K562 (cell line): ENCODE measurements around the gene TYW1. TPM values are rescaled to one million over a fixed set of nuclear protein-coding genes. Genes with fewer than 3 reads are reported as not detected.

ENCODE experiments used
- CCNT2 ChIP-seq: IDR thresholded peaks from 2 replicates; pipeline ENCODE4 v1.6.1; 2011; ENCODE audit warnings: borderline replicate concordance, low read depth, mild to moderate bottlenecking, moderate library complexity, mixed read lengths, low read length; ENCODE audit not compliant: insufficient read length; ENCODE audit errors: extremely low read depth
- CXXC5 ChIP-seq: fragments of 250-450 bp; sonication (Bioruptor Pico); IDR thresholded peaks from 2 replicates; pipeline ENCODE4 v1.8.0; 2022; ENCODE audit warnings: inconsistent platforms, mild to moderate bottlenecking, moderate library complexity
- FIP1L1 ChIP-seq: fragments of 200-400 bp; formaldehyde crosslinking; IDR thresholded peaks from 2 replicates; pipeline ENCODE4 v1.6.1; 2018; ENCODE audit warnings: mild to moderate bottlenecking, low read depth, low read length; ENCODE audit not compliant: poor library complexity, severe bottlenecking
- GTF2F1 ChIP-seq: IDR thresholded peaks from 2 replicates; pipeline ENCODE4 v1.6.1; 2011; ENCODE audit warnings: low read depth, low read length, improper control_type of control experiment
- HDAC3 ChIP-seq: fragments of 450-650 bp; IDR thresholded peaks from 2 replicates; pipeline ENCODE4 v1.6.1; 2018; ENCODE audit warnings: borderline replicate concordance, mild to moderate bottlenecking, moderate library complexity; ENCODE audit not compliant: partially characterized antibody
- LEF1 ChIP-seq: fragments of 450-650 bp; IDR thresholded peaks from 2 replicates; pipeline ENCODE4 v1.6.1; 2016; ENCODE audit warnings: mild to moderate bottlenecking
- POLR2B ChIP-seq: fragments of 450-650 bp; IDR thresholded peaks from 2 replicates; pipeline ENCODE4 v1.6.1; 2018; ENCODE audit warnings: low read depth; ENCODE audit not compliant: partially characterized antibody
- RFX7 ChIP-seq: fragments of 250-450 bp; sonication (Bioruptor Pico); IDR thresholded peaks from 2 replicates; pipeline ENCODE4 v1.5.1; 2021; ENCODE audit warnings: mild to moderate bottlenecking
- RNF2 ChIP-seq: sonication (generic); IDR thresholded peaks from 2 replicates; pipeline ENCODE4 v1.6.1; 2016
- SMAD4 ChIP-seq: fragments of 250-450 bp; sonication (Bioruptor Pico); conservative IDR thresholded peaks from 2 replicates; pipeline ENCODE4 v1.8.0; 2021; ENCODE audit warnings: inconsistent platforms, mild to moderate bottlenecking, moderate library complexity
- STAT5A ChIP-seq: IDR thresholded peaks from 2 replicates; pipeline ENCODE4 v1.6.1; 2012; ENCODE audit warnings: low read length, inconsistent platforms, borderline replicate concordance
- ZBTB2 ChIP-seq: fragments of 450-650 bp; IDR thresholded peaks from 2 replicates; pipeline ENCODE4 v1.6.1; 2016; ENCODE audit warnings: antibody characterized with exemption
- ZBTB40 ChIP-seq, 2 experiments: fragments of 450-650 bp in 1 of 2; sonication (generic) in 1 of 2; formaldehyde crosslinking in 1 of 2; IDR thresholded peaks; 2 replicates each; pipeline versions ENCODE4 v1.7.1 to v1.9.0; 2016 to 2022; ENCODE audit warnings: inconsistent platforms in 1 of 2, mild to moderate bottlenecking in 1 of 2, missing genetic modification reagents in 1 of 2
- ZC3H4 ChIP-seq: sonication (generic); formaldehyde crosslinking; IDR thresholded peaks from 2 replicates; pipeline ENCODE4 v1.9.0; 2021; ENCODE audit warnings: missing genetic modification reagents, borderline replicate concordance
- ZKSCAN3 ChIP-seq: fragments of 250-450 bp; sonication (Bioruptor Pico); IDR thresholded peaks from 2 replicates; pipeline ENCODE4 v1.4.0; 2020
- ZNF143 ChIP-seq: sonication (generic); formaldehyde crosslinking; IDR thresholded peaks from 2 replicates; pipeline ENCODE4 v1.9.0; 2022; ENCODE audit warnings: mild to moderate bottlenecking, missing genetic modification reagents
- ZNF3 ChIP-seq: fragments of 250-450 bp; sonication (Bioruptor Pico); IDR thresholded peaks from 2 replicates; pipeline ENCODE4 v1.5.0; 2021; ENCODE audit warnings: mild to moderate bottlenecking, moderate library complexity
- ZNF695 ChIP-seq: fragments of 450-650 bp; formaldehyde crosslinking; IDR thresholded peaks from 2 replicates; pipeline ENCODE4 v1.4.0; 2020; ENCODE audit warnings: mild to moderate bottlenecking, moderate library complexity
- polyA plus RNA-seq, 8 experiments: library from polyadenylated mRNA; depleted of rRNA in 4 of 8; stranded (reverse) in 5 of 8; unstranded in 3 of 8; fragments of >200 nt; fragmentation: Nextera tagmentation in 2 of 8; fragmentation: Illumina TruSeq in 1 of 8; extraction: Ambion mirVana in 2 of 8; extraction: Trizol in 1 of 8; gene quantifications; 2 replicates each; pipeline versions ENCODE4 v1.2.1 to v1.2.3, GENCODE V29; 2011 to 2014; ENCODE audit warnings: inconsistent platforms in 1 of 8, missing spikeins in 1 of 8
- total RNA-seq, 7 experiments: library from RNA; depleted of rRNA in 6 of 7; stranded (reverse); fragments of >200 nt in 6 of 7; fragmentation: Illumina TruSeq in 2 of 7; extraction: Trizol in 2 of 7; gene quantifications; 2 replicates each; pipeline versions ENCODE4 v1.2.1 to v1.2.3, GENCODE V29; 2011 to 2021; ENCODE audit warnings: low replicate concordance in 1 of 7
- TF ChIP-seq, protein P1 (sequence below): fragments of 450-650 bp; conservative IDR thresholded peaks from 2 replicates; pipeline ENCODE4 v1.6.1; 2016; ENCODE audit warnings: missing genetic modification characterization, low read depth, mild to moderate bottlenecking, missing compliant biosample characterization, moderate library complexity

The TYW1 gene
- total and polyA plus RNA-seq, 9 of the 15 experiments (the other 6 are each of a cell fraction or from before 2014, with no cell fraction given), result 17.4 to 32.0 (median 26.2) TPM

GRCh38 chr7:67105377-67105776 lies 108.7 kb downstream of the TYW1 start (continued):
- TF ChIP-seq, protein P1, sequence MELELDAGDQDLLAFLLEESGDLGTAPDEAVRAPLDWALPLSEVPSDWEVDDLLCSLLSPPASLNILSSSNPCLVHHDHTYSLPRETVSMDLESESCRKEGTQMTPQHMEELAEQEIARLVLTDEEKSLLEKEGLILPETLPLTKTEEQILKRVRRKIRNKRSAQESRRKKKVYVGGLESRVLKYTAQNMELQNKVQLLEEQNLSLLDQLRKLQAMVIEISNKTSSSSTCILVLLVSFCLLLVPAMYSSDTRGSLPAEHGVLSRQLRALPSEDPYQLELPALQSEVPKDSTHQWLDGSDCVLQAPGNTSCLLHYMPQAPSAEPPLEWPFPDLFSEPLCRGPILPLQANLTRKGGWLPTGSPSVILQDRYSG, result no peak
- TF ChIP-seq HDAC3 (peak; percentile 40), STAT5A (peak; percentile 26; the same call in 1 of the 2 replicates), SMAD4 (CRISPR knock-in tag) (0 out of 2 replicates have a peak, but pooled peaks have one; percentile 19), ZKSCAN3 (CRISPR knock-in tag) (no peak), FIP1L1 (no peak), ZNF695 (no peak), GTF2F1 (no peak), ZNF143 (no peak), RFX7 (CRISPR knock-in tag) (no peak), ZBTB2 (no peak), RNF2 (no peak), LEF1 (no peak), ZBTB40 (IDR thresholded peaks at IDR 0.05) (no peak), ZBTB40 (CRISPR knock-in tag; IDR thresholded peaks at IDR 0.05) (no peak), POLR2B (no peak), CCNT2 (no peak), CXXC5 (no peak), ZNF3 (no peak), ZC3H4 (CRISPR knock-in tag) (no peak)
